ENCODE measurements around the gene FAM171A2. TPM values are rescaled to one million over a fixed set of nuclear protein-coding genes. Genes with fewer than 3 reads are reported as not detected.

Gene FAM171A2
- total and polyA plus RNA-seq, 2 donors (not counting 1 experiment from before 2014, with no cell fraction given), result 0.18 to 0.69 TPM

- intact Hi-C loops (cut with micrococcal nuclease), result no loop called here
- Mint-ChIP-seq H3K9me3 (ENCODE audit: insufficient read depth) (peaks cover 2% of the 10 kb centered on the region), H3K4me1 (peaks cover 26% of the 10 kb centered on the region), H3K27ac (no peak overlapping the region), H3K4me3 (peak overlapping the region; percentile 23), H3K27me3 (peaks cover 4% of the 10 kb centered on the region)
- POLR2A ChIA-PET, result no interaction called here
- Histone ChIP-seq H2AFZ (ENCODE audit: insufficient read depth, low read depth, low read length, poor library complexity, severe bottlenecking) (no peak overlapping the region), H3K27ac (ENCODE audit: low read length in 2 of 2) (no peak overlapping the region), H3K4me1 (ENCODE audit: control insufficient read depth in 2 of 2, insufficient read depth in 2 of 2, low read length in 2 of 2) (peaks cover 9 to 30% of the 10 kb centered on the region in 2 donors), H3K9ac (ENCODE audit: low read length) (no peak overlapping the region), H4K20me1 (ENCODE audit: control insufficient read depth, insufficient read depth, low read length, poor library complexity, severe bottlenecking) (peaks cover 12% of the 10 kb centered on the region), H3K27me3 (replicated peaks in 1 of 4; ENCODE audit: control extremely low read depth in 1 of 4, control insufficient read depth in 3 of 4, insufficient read depth in 4 of 4, low read length in 3 of 4) (peaks cover 0 to 4% (median 0%) of the 10 kb centered on the region in 4 experiments), H3K79me2 (ENCODE audit: control insufficient read depth, insufficient read depth, low read length) (peaks cover 11% of the 10 kb centered on the region), H3K4me2 (replicated peaks; ENCODE audit: low read depth, low read length, poor library complexity, severe bottlenecking) (no peak overlapping the region), H3K36me3 (replicated peaks in 1 of 2; ENCODE audit: control extremely low read depth in 1 of 2, control insufficient read depth in 1 of 2, extremely low read depth in 1 of 2, insufficient read depth in 2 of 2, low read length in 1 of 2) (peaks cover 0 to 32% of the 10 kb centered on the region in 2 experiments), H3K4me3 (ENCODE audit: control extremely low read depth in 1 of 5, extremely low read depth in 1 of 5, insufficient read depth in 1 of 5, low read depth in 2 of 5, low read length in 4 of 5) (no peak overlapping the region), H3K9me3 (ENCODE audit: control extremely low read depth in 1 of 3, control insufficient read depth in 2 of 3, insufficient read depth in 1 of 3, low read length in 2 of 3) (no peaks in the 10 kb centered on the region)
- 98% methylated on average over 11 of the region's 11 CpGs for WGBS (ENCODE audit: insufficient coverage)
- TF ChIP-seq EZH2 (IDR thresholded peaks at IDR 0.05; ENCODE audit: borderline replicate concordance, insufficient read depth, low read depth, low read length, poor library complexity, severe bottlenecking) (no peak), CTCF (IDR thresholded peaks at IDR 0.05) (no peak)
- ATAC-seq (ENCODE audit: low read depth) (no peak), DNase-seq (no peak)
- CTCF ChIA-PET, result interaction anchor here (2.0 kb wide), 1 partner anchor 23 kb away, joined by 7 read pairs; the partner anchor contains the start of gene GRN
Measured at GRCh38 chr17:44322236-44322895, 41.3 kb downstream of the FAM171A2 start.
